GM12892 (cell line): ENCODE results near the gene ZNF384.

Experiments used
- POLR2A ChIP-seq: IDR thresholded peaks from 2 replicates; pipeline ENCODE4 v1.6.1; 2011; ENCODE audit warnings: low read depth, low read length, control low read depth
- TAF1 ChIP-seq: IDR thresholded peaks from 2 replicates; pipeline ENCODE4 v1.6.1; 2011; ENCODE audit warnings: low read depth, mild to moderate bottlenecking, control low read depth, low read length, borderline replicate concordance

DNA sequence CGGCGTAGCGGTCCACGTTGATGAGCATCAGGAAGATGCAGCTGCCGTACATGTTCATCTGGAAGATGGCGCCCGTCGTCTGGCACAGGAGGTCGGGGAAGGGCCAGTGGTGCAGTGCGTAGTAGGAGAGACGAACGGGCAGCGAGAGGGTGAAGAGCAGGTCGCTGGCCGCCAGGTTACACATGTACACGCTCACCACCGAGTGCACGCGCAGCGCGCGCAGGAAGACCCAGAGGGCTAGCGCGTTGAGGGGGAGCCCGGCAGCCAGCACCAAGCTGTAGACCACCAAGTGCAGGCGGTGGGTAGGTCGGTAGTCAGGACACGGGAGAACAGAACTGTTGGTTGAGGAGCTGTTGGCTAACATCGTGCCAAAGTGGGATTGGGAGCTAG is 68.3 kb downstream of the ZNF384 start:
- TF ChIP-seq TAF1 (no peak), POLR2A (no peak)
